Breast epithelium (tissue), 3 donors: ENCODE data around the gene MFF.

Experiments
- POLR2A ChIP-seq: fragments of 450-650 bp; IDR thresholded peaks from one replicate; pipeline ENCODE4 v1.6.1; 2016; ENCODE audit warnings: antibody characterized with exemption, mild to moderate bottlenecking, moderate library complexity
- POLR2AphosphoS5 ChIP-seq, 3 donors: sonication (generic); formaldehyde crosslinking; IDR thresholded peaks; one replicate each; pipeline ENCODE4 v1.6.1; 2017; ENCODE audit warnings: antibody characterized with exemption in 3 of 3
- TF ChIP-seq, protein P1 (sequence below), 3 donors: fragments of 450-650 bp; IDR thresholded peaks; one replicate each; pipeline ENCODE4 v1.5.1; 2016 to 2017; ENCODE audit warnings: antibody characterized with exemption in 3 of 3, mild to moderate bottlenecking in 3 of 3, moderate library complexity in 3 of 3

DNA sequence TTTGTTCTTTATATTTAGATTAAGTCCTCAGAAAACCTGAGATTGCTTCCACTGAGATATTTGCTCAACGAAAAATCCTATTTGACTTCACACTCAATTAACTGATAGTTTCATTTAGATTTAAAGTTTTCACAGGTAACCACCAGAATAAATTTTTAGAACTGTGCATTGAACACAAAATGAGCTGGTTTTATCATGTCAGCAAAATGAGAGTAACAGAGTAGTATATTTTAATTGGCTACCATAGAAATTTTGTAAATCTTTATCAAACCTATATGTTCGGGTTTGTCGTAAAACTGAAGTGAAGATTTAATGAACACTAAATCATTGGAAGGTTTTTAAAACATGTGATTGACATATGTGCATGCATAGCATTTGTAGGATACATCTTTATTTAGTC is 32.7 kb upstream of the MFF start:
- no peak for TF ChIP-seq POLR2AphosphoS5 (IDR thresholded peaks at IDR 0.05)
- no peak for TF ChIP-seq POLR2A
- TF ChIP-seq, protein P1, sequence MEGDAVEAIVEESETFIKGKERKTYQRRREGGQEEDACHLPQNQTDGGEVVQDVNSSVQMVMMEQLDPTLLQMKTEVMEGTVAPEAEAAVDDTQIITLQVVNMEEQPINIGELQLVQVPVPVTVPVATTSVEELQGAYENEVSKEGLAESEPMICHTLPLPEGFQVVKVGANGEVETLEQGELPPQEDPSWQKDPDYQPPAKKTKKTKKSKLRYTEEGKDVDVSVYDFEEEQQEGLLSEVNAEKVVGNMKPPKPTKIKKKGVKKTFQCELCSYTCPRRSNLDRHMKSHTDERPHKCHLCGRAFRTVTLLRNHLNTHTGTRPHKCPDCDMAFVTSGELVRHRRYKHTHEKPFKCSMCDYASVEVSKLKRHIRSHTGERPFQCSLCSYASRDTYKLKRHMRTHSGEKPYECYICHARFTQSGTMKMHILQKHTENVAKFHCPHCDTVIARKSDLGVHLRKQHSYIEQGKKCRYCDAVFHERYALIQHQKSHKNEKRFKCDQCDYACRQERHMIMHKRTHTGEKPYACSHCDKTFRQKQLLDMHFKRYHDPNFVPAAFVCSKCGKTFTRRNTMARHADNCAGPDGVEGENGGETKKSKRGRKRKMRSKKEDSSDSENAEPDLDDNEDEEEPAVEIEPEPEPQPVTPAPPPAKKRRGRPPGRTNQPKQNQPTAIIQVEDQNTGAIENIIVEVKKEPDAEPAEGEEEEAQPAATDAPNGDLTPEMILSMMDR (IDR thresholded peaks at IDR 0.05) = no peak
